Measurements from ENCODE around the gene FKBP1B.

GRCh38 chr2:24072259-24072658 lies 22.7 kb downstream of the FKBP1B start:
- TF ChIP-seq CTCF (IDR thresholded peaks at IDR 0.05; ENCODE audit: low read length) (no peak), EZH2 (IDR thresholded peaks at IDR 0.05; ENCODE audit: borderline replicate concordance, low read length) (no peak)

Data from OCI-LY1 (cell line).